Epithelial cell of esophagus (primary cell): ENCODE results near the gene CACNA1D.

ENCODE experiments used
- DNase-seq: peaks from one replicate; pipeline ENCODE4 v3.0.0; 2010; ENCODE audit warnings: low read depth
- H3K4me3 ChIP-seq: 2 replicates; pipeline ENCODE4 v1.5.1; 2011; ENCODE audit warnings: mild to moderate bottlenecking, low read length, control low read depth
- CTCF ChIP-seq: IDR thresholded peaks from 2 replicates; pipeline ENCODE4 v1.5.1; 2011; ENCODE audit warnings: low read depth, mild to moderate bottlenecking, low read length, control low read depth, inconsistent platforms; ENCODE audit not compliant: insufficient read depth; ENCODE audit errors: missing control alignments

Gene CACNA1D

DNA sequence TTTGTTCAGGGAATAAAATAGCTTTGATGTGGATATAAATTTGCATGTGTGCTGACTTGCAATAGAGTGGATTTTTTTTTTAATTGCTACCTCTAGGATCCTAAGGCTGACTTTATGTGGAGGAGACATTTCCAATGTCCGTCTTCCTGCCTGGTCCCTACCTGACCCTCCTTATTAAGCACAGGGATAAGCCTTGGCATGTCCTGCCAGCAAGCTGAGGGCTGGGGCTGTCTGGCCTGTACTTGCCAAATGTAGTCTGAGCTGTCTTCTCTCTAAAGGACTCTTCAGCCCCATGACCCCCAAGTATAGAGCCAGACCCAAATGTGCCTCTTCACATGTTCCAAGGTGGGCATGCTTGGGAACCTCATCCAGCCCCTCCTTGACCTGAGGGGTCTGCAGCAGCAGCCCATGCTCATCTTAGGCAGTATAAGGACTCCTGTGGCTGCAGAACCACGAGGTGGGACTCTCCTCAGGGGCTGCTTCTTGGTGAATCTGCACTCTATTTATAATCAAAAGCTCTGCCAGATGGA, 88.8 kb downstream of the CACNA1D start:
- peak; percentile 54 for DNase-seq
- H3K4me3 ChIP-seq: no peak overlapping the region
- no peak for TF ChIP-seq CTCF

DNA sequence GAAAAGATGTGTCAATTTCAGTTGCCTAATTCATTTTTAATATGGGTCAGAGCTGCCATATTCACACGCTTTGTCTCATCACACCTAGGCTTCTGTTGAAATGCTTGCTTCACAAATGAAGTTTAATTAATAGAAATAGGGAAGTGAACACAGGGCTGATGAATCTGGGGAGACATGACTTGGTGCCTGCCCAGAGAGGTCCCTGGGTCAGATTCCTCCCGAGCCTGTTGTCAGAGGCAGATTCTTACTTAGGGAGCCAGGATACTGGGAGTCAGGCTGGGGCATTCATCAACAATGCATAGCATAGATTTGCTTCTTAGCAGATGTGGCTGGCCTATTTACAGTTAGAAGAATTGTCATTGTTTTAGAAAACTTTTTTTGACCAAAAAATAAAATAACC, 90.6 kb downstream of the CACNA1D start:
- TF ChIP-seq CTCF: no peak
- DNase-seq: no peak
- no peak overlapping the region for H3K4me3 ChIP-seq

DNA sequence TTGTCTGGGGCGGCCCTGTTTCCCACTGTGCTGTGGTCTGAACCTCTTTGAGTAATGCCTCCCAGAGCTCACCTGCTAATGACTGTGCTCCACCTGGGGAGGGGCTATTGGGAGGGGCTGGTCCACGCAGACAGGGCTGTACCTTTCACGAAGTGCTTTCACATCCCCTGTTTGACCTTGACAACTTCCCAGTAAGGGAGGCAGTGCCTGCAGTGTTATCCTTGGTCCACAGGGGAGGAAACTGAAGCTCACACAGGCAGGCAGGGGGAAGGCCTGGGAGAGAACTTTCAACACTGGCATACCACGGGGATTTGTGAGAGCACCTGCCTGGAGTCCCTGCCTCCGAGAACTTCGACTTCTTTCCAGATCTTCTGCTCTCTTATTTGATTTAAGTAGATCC, 91.2 kb downstream of the CACNA1D start:
- no peak for DNase-seq
- no peak for TF ChIP-seq CTCF
- H3K4me3 ChIP-seq: no peak overlapping the region

- no peak for TF ChIP-seq CTCF
- DNase-seq: peak; percentile 81
- no peak overlapping the region for H3K4me3 ChIP-seq
These were observed 93.7 kb downstream of the CACNA1D start for GRCh38 chr3:53588122-53588521.

DNA sequence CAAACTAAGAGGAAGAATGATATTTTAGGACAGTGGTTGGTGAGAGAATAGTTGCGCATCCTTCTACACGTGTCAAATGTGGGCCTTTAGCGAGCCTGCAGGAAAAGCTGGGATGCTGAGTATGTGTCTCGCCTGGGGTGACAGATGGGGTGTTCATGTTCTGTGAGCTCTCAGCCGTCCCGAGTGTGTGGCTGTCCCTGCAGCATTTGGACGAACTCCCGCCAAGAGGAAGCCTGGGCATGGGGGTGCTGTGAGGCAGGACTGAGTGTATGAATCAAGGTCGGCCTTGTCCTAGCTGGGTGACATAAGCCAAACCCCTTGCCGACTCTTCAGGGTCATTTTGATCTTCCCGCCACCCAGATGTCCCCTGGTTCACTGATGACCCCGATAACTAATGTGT, 94.8 kb downstream of the CACNA1D start:
- no peak overlapping the region for H3K4me3 ChIP-seq
- no peak for DNase-seq
- no peak for TF ChIP-seq CTCF

DNA sequence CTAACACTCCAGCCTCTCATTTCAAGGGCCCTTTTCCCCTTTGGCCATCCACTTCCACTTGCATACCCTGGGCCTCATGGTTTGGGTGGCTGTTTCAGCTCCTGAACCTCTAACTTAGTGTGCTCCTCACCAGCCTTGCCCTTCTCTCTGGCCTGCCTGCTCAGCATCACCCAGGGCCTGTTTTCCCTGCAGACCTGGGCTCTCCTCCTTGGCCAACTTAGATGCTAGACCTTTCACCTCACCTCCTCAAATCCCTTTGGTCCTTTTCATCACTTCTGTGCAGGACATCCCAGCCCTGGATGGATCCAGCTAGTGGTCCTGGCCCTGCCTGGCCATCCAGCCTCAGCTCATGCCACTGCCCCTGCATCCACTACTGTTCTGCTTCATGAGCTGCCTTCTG, 95.4 kb downstream of the CACNA1D start:
- no peak for DNase-seq
- TF ChIP-seq CTCF: no peak
- no peak overlapping the region for H3K4me3 ChIP-seq

DNA sequence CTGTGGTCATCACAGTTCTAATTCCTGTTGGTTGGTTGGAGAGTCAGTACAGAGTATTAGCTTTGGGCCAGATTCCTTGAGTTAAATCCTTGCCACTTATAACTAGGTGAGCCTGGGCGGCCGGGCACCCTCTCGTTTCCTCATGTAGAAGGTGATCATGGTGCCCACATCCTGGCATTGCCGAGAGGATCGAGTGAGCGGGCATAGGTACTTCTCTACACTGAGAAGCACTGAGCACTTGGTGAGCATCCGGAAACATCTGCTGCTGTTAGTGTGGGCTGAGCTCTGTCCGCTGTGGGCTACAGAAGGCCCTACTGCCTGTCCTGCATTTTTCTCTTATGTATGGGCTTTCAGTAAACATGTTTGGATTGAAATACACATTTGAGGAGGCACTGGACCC, 96.2 kb downstream of the CACNA1D start:
- H3K4me3 ChIP-seq: no peak overlapping the region
- DNase-seq: no peak
- TF ChIP-seq CTCF: no peak
